Hepatocyte (in vitro differentiated cells): Measurements from ENCODE around the gene ZNF512B. TPM values are rescaled to one million over a fixed set of nuclear protein-coding genes. Genes with fewer than 3 reads are reported as not detected.

Source experiments
- DNase-seq: peaks from one replicate; pipeline ENCODE4 v3.0.0-alpha.2; 2016; ENCODE audit warnings: low spot score
- H2AFZ ChIP-seq: fragments of 200-600 bp; sonication (generic); 2 replicates; pipeline ENCODE4 v1.6.0; 2016; ENCODE audit warnings: antibody characterized with exemption, mild to moderate bottlenecking
- H3K27ac ChIP-seq: fragments of 200-600 bp; sonication (generic); 2 replicates; pipeline ENCODE4 v1.5.1; 2016; ENCODE audit warnings: mild to moderate bottlenecking
- H3K27me3 ChIP-seq: fragments of 200-600 bp; sonication (generic); 2 replicates; pipeline ENCODE4 v1.6.1; 2016
- H3K36me3 ChIP-seq: fragments of 200-600 bp; sonication (generic); replicated peaks from 2 replicates; pipeline ENCODE4 v1.5.1; 2016; ENCODE audit warnings: low read depth; ENCODE audit not compliant: insufficient read depth
- H3K4me1 ChIP-seq: fragments of 200-600 bp; sonication (generic); 2 replicates; pipeline ENCODE4 v1.5.1; 2016; ENCODE audit warnings: mild to moderate bottlenecking, moderate library complexity; ENCODE audit not compliant: insufficient read depth
- H3K4me2 ChIP-seq: fragments of 200-600 bp; sonication (generic); 2 replicates; pipeline ENCODE4 v1.6.0; 2016
- H3K4me3 ChIP-seq: fragments of 200-600 bp; sonication (generic); 2 replicates; pipeline ENCODE4 v1.5.1; 2016; ENCODE audit warnings: mild to moderate bottlenecking
- H3K79me2 ChIP-seq: fragments of 200-600 bp; sonication (generic); 2 replicates; pipeline ENCODE4 v1.6.0; 2017; ENCODE audit warnings: mild to moderate bottlenecking
- H3K9me2 ChIP-seq: fragments of 200-600 bp; sonication (generic); replicated peaks from 2 replicates; pipeline ENCODE4 v1.6.0; 2017; ENCODE audit warnings: mild to moderate bottlenecking; ENCODE audit not compliant: insufficient read depth
- H3K9me3 ChIP-seq: fragments of 200-600 bp; sonication (generic); 2 replicates; pipeline ENCODE4 v1.5.1; 2016; ENCODE audit warnings: low read depth, mild to moderate bottlenecking
- H4K20me1 ChIP-seq: fragments of 200-600 bp; sonication (generic); 2 replicates; pipeline ENCODE4 v1.6.0; 2016; ENCODE audit warnings: mild to moderate bottlenecking; ENCODE audit not compliant: insufficient read depth, poor library complexity, severe bottlenecking
- EZH2 ChIP-seq: fragments of 200-600 bp; sonication (generic); IDR thresholded peaks from 2 replicates; pipeline ENCODE4 v1.6.1; 2016; ENCODE audit warnings: antibody characterized with exemption, mild to moderate bottlenecking, borderline replicate concordance
- EZH2phosphoT487 ChIP-seq: fragments of 200-600 bp; sonication (generic); IDR thresholded peaks from one replicate; pipeline ENCODE4 v1.6.1; 2018; ENCODE audit warnings: antibody characterized with exemption, mild to moderate bottlenecking, low read depth, moderate library complexity; ENCODE audit not compliant: unreplicated experiment, severe bottlenecking
- WGBS: methylation state at CpG from one replicate; pipeline ENCODE4 v1.1.6; 2016; ENCODE audit warnings: low lambda C conversion rate; ENCODE audit errors: missing lambda C conversion rate; 5-methylcytosine and 5-hydroxymethylcytosine counted together
- polyA plus RNA-seq: library from polyadenylated mRNA; unstranded; fragments of >200 nt; fragmentation: Nextera tagmentation; extraction: Ambion mirVana; gene quantifications from 2 replicates; pipeline ENCODE4 v1.2.1, GENCODE V29; 2016
- total RNA-seq: library from RNA; depleted of rRNA; stranded (reverse); fragments of >200 nt; gene quantifications from 2 replicates; pipeline ENCODE4 v1.2.3, GENCODE V29; 2014
- TF ChIP-seq, protein P1 (sequence below): fragments of 200-600 bp; sonication (generic); IDR thresholded peaks from 2 replicates; pipeline ENCODE4 v1.5.1; 2016; ENCODE audit warnings: antibody characterized with exemption, mild to moderate bottlenecking; ENCODE audit not compliant: poor library complexity

The ZNF512B gene
- total and polyA plus RNA-seq, 2 experiments from 2014 or later: 10.1 to 13.5 TPM

DNA sequence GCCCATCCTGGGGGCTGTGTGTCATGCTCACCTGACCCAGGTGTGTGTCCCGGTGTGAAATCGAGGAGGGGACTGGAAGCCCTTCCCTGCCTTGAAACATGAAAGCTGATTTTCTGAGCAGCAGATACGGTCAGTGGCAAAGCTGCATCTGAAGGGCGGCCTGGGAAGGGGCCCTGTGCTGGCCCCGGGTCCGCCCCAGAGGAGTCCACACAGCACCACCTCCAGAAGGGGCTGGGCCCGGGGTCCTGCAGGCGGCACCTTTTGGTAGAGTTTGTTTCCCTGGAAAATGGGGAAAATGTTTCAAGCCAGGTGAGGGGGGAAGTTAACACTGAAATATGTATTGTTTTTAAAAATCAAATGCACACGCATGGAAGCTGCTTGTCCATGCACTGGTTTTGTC is 34.3 kb downstream of the ZNF512B start:
- Histone ChIP-seq H3K27ac (no peak overlapping the region), H4K20me1 (peaks cover 10% of the 10 kb centered on the region), H3K36me3 (no peaks in the 10 kb centered on the region), H3K27me3 (no peaks in the 10 kb centered on the region), H3K9me2 (no peaks in the 10 kb centered on the region), H3K4me1 (no peaks in the 10 kb centered on the region), H3K79me2 (peaks cover 9% of the 10 kb centered on the region), H2AFZ (no peak overlapping the region), H3K4me2 (no peak overlapping the region), H3K4me3 (no peak overlapping the region), H3K9me3 (no peaks in the 10 kb centered on the region)
- WGBS: 97% methylated on average over 9 of the region's 9 CpGs
- DNase-seq: no peak
- TF ChIP-seq, protein P1, sequence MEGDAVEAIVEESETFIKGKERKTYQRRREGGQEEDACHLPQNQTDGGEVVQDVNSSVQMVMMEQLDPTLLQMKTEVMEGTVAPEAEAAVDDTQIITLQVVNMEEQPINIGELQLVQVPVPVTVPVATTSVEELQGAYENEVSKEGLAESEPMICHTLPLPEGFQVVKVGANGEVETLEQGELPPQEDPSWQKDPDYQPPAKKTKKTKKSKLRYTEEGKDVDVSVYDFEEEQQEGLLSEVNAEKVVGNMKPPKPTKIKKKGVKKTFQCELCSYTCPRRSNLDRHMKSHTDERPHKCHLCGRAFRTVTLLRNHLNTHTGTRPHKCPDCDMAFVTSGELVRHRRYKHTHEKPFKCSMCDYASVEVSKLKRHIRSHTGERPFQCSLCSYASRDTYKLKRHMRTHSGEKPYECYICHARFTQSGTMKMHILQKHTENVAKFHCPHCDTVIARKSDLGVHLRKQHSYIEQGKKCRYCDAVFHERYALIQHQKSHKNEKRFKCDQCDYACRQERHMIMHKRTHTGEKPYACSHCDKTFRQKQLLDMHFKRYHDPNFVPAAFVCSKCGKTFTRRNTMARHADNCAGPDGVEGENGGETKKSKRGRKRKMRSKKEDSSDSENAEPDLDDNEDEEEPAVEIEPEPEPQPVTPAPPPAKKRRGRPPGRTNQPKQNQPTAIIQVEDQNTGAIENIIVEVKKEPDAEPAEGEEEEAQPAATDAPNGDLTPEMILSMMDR: no peak
- TF ChIP-seq EZH2phosphoT487 (no peak), EZH2 (no peak)

DNA sequence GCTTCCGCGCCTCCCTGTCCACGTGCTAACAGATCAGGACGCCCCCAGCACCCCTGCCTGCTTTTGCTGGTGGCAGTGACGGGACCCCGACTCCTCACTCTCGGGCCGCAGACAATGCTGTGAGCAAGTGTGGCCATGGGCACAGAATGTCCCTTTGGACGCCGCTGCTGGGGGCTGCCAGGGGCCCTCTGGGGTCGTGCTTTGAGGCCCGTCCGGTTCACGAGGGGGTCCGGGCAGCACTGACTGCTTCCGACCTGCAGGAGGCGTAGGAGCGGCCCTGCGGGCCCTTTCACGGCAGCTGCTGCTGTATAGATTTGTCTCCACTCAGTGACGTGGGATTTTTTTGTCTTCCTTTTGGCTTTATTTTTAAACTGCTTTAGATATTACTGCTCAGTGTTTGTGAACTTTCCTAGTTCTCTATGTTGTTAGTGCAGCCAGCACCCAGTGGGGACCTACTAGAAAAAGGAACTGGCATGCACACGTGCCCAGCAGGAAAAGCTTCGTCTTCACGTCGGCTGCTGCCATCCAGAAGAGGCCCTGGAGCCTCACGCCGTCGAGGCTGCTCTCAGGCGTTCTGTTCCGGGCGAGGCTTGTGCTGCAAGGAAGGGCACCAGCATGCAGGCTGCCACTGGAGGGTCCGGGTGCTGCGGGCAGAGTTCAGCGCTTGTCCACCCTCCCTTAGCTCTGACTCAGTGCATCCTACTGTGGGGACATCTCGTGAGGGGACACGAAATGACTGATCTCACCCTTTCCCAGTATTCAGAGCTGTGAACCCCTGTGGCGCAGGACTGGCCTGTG is 35.3 kb downstream of the ZNF512B start:
- peaks cover 9% of the 10 kb centered on the region for H3K79me2 ChIP-seq
- no peak overlapping the region for H3K4me2 ChIP-seq
- no peak overlapping the region for H3K4me3 ChIP-seq
- no peaks in the 10 kb centered on the region for H3K9me3 ChIP-seq
- H3K27ac ChIP-seq: no peak overlapping the region
- no peaks in the 10 kb centered on the region for H3K27me3 ChIP-seq
- no peaks in the 10 kb centered on the region for H3K36me3 ChIP-seq
- DNase-seq: no peak
- no peaks in the 10 kb centered on the region for H3K9me2 ChIP-seq
- peaks cover 9% of the 10 kb centered on the region for H4K20me1 ChIP-seq
- 93% methylated on average over 34 of the region's 37 CpGs for WGBS
- H2AFZ ChIP-seq: no peak overlapping the region
- TF ChIP-seq EZH2: no peak
- TF ChIP-seq, protein P1: no peak
- H3K4me1 ChIP-seq: no peaks in the 10 kb centered on the region

DNA sequence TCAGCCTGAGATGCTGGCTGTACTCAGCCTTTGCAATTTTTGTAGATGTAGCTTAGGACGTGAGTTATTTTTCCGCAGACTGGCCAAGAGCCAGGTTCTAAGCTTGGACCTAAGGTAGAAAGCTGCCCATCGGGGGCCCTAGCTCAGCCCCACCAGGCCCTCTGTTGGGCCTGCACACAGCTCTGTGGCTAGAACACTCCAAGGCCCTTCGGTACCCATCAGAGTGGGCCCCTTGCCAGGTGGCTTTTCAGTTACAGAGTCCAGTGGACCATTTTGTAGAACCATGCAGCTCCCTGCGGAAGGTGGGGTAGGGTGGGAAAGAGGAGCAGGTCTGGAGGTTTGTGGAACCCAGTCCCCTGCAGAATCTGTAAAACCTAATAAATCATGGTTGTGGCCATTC is 36.1 kb downstream of the ZNF512B start:
- H3K9me3 ChIP-seq: no peaks in the 10 kb centered on the region
- WGBS: 96% methylated on average over 5 of the region's 5 CpGs
- H3K27ac ChIP-seq: no peak overlapping the region
- H3K4me2 ChIP-seq: no peak overlapping the region
- peaks cover 7% of the 10 kb centered on the region for H4K20me1 ChIP-seq
- TF ChIP-seq, protein P1: no peak
- TF ChIP-seq EZH2: no peak
- no peak for TF ChIP-seq EZH2phosphoT487
- H3K36me3 ChIP-seq: no peaks in the 10 kb centered on the region
- no peaks in the 10 kb centered on the region for H3K9me2 ChIP-seq
- no peak overlapping the region for H3K4me3 ChIP-seq
- H3K79me2 ChIP-seq: peaks cover 4% of the 10 kb centered on the region
- DNase-seq: no peak
- no peak overlapping the region for H2AFZ ChIP-seq
- no peaks in the 10 kb centered on the region for H3K4me1 ChIP-seq
- H3K27me3 ChIP-seq: no peaks in the 10 kb centered on the region
